ENCODE measurements around the gene PRRG2. TPM values are rescaled to one million over a fixed set of nuclear protein-coding genes. Genes with fewer than 3 reads are reported as not detected.

PRRG2 gene
- total and polyA plus RNA-seq, 7 donors = 0.71 to 18.9 (median 12.7) TPM; not detected in 3

DNA sequence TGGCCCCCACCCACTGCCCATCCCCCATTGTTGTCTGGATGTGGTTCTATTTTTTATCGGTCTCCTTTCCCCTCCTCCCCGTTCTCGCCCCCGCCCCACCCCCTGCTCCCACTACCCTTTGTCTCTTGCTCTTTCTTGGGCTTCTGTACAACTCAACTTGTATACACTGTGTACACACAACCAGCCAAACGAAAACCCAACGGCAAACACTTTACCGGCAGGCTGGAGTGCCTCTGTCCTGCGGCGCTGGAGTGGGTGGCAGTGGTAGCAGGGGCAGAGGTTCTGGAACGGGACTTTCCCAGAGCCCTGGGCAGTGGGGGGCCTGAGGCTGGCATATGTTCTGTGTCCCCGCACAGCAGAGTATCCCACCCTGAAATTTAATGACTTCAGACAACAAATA lies 45.1 kb downstream of the PRRG2 start:
- Histone ChIP-seq H3K9me3 (no peaks in the 10 kb centered on the region), H3K4me3 (no peak overlapping the region), H3K27me3 (no peaks in the 10 kb centered on the region), H3K36me3 (peaks cover 11 to 38% (median 28%) of the 10 kb centered on the region in 4 donors), H3K27ac (no peak overlapping the region), H3K4me1 (peaks cover 0 to 13% (median 9%) of the 10 kb centered on the region in 4 donors)
- no peak for DNase-seq
- TF ChIP-seq, protein P1, sequence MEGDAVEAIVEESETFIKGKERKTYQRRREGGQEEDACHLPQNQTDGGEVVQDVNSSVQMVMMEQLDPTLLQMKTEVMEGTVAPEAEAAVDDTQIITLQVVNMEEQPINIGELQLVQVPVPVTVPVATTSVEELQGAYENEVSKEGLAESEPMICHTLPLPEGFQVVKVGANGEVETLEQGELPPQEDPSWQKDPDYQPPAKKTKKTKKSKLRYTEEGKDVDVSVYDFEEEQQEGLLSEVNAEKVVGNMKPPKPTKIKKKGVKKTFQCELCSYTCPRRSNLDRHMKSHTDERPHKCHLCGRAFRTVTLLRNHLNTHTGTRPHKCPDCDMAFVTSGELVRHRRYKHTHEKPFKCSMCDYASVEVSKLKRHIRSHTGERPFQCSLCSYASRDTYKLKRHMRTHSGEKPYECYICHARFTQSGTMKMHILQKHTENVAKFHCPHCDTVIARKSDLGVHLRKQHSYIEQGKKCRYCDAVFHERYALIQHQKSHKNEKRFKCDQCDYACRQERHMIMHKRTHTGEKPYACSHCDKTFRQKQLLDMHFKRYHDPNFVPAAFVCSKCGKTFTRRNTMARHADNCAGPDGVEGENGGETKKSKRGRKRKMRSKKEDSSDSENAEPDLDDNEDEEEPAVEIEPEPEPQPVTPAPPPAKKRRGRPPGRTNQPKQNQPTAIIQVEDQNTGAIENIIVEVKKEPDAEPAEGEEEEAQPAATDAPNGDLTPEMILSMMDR (IDR thresholded peaks at IDR 0.05) = no peak
- TF ChIP-seq EP300 (IDR thresholded peaks at IDR 0.05) (no peak), POLR2A (IDR thresholded peaks at IDR 0.05) (no peak), POLR2AphosphoS5 (IDR thresholded peaks at IDR 0.05) (no peak)
- intact Hi-C loops (cut with DNase I) = no loop called here
- WGBS, 2 donors = 88 to 91% methylated on average over 11 of the region's 11 CpGs

DNA sequence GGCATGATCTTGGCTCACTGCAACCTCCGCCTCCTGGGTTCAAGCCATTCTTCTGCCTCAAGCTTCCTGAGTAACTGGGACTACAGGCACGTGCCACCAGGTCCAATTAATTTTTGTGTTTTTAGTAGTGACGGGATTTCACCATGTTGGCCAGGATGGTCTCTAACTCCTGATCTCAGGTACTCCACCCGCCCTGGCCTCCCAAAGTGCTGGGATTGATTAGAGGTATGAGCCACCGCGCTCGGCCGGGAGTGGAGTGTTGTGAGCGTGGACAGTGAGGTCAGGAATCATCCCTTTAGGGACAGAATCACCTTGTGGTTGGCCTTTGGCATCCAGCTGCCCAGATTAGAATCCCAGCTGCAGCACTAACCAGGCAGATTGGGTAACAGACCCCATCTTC lies 48.5 kb downstream of the PRRG2 start:
- peak overlapping the region in 1 of 4 donors; percentile 4 for H3K27ac ChIP-seq
- no peak for DNase-seq
- TF ChIP-seq POLR2A (IDR thresholded peaks at IDR 0.05) = no peak
- TF ChIP-seq, protein P1 (IDR thresholded peaks at IDR 0.05) = no peak
- no peak for TF ChIP-seq POLR2AphosphoS5 (IDR thresholded peaks at IDR 0.05)
- TF ChIP-seq EP300 (IDR thresholded peaks at IDR 0.05) = no peak
- no peak overlapping the region for H3K4me3 ChIP-seq
- H3K27me3 ChIP-seq = no peaks in the 10 kb centered on the region
- WGBS, 2 donors = 92 to 95% methylated on average over 9 of the region's 9 CpGs
- intact Hi-C loops (cut with DNase I) = no loop called here
- peaks cover 5 to 31% (median 16%) of the 10 kb centered on the region in 4 donors for H3K36me3 ChIP-seq
- peaks cover 0 to 17% (median 14%) of the 10 kb centered on the region in 4 donors for H3K4me1 ChIP-seq
- H3K9me3 ChIP-seq = no peaks in the 10 kb centered on the region

DNA sequence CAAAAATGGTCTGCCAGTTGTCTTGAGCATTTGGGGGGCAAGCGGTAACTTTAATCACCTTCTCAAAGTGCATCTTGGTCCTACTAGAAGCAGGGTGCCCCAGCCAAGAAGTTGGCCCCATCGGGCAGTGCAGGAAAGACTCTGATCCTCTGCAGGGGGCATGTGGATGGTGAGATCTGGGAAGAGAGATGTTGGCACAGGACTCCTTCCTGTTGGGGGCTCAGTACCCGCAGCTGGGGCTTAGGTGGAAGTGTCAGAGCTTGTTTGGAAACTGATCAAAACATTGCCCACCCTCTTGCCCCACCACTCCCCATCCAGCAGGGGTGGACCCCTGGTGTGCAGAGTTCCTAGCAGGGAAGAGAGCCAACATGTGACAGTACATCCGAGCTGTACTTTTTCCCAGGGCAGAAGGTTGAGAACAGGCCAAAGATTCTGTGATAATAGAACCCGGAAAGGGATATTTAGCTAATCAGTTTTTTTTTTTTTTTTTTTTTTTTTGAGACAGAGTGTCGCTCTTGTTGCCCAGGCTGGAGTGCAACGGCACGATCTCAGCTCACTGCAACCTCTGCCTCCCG lies 50.0 kb downstream of the PRRG2 start:
- WGBS, 2 donors = 26 to 63% methylated on average over 9 of the region's 9 CpGs
- H3K36me3 ChIP-seq = peaks cover 0 to 32% (median 14%) of the 10 kb centered on the region in 4 donors
- no peaks in the 10 kb centered on the region for H3K27me3 ChIP-seq
- no peak for DNase-seq
- H3K4me1 ChIP-seq = peaks cover 0 to 21% (median 17%) of the 10 kb centered on the region in 4 donors
- peak overlapping the region in 3 of 4 donors; percentile 23 to 61 (median 54) for H3K27ac ChIP-seq
- no peaks in the 10 kb centered on the region for H3K9me3 ChIP-seq
- intact Hi-C loops (cut with DNase I) = no loop called here
- H3K4me3 ChIP-seq = no peak overlapping the region
- TF ChIP-seq POLR2AphosphoS5 (IDR thresholded peaks at IDR 0.05) (peak in 1 of 4 donors; percentile 13), EP300 (IDR thresholded peaks at IDR 0.05) (no peak)

DNA sequence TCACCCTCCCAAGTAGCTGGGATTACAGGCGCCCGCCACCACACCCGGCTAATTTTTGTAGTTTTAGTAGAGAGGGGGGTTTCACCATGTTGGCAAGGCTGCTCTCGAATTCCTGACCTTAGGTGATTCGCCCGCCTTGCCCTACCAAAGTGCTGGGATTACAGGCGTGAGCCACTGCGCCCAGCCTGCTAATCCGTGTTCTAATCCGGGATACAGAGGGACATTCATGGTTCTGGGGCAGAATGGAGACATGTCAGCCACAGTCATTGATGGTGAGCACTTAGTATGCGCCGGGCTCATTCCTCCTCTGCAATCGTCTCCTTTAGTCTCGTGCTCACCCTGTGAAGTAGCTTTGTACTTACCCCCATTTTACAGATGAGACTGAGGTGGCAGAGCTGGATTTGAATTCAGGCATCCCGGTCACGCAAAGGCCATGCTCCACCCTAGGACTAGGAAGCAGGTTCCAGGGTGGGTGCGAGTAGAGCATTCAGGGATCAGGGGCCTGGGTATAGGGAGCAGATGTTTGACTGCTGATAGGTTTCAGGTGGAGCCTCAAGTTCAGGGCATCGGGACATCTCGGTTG lies 50.6 kb downstream of the PRRG2 start:
- DNase-seq = no peak
- Histone ChIP-seq H3K36me3 (peaks cover 0 to 32% (median 14%) of the 10 kb centered on the region in 4 donors), H3K27me3 (no peaks in the 10 kb centered on the region), H3K9me3 (no peaks in the 10 kb centered on the region), H3K4me3 (no peak overlapping the region), H3K27ac (peak overlapping the region in 1 of 4 donors; percentile 54), H3K4me1 (peaks cover 0 to 27% (median 21%) of the 10 kb centered on the region in 4 donors)
- WGBS, 2 donors = 83 to 91% methylated on average over 19 of the region's 19 CpGs
- no peak for TF ChIP-seq EP300 (IDR thresholded peaks at IDR 0.05)
- TF ChIP-seq POLR2AphosphoS5 (IDR thresholded peaks at IDR 0.05) = peak in 2 of 4 donors; percentile 14 to 36
- no peak for TF ChIP-seq POLR2A (IDR thresholded peaks at IDR 0.05)
- TF ChIP-seq, protein P1 (IDR thresholded peaks at IDR 0.05) = no peak
- intact Hi-C loops (cut with DNase I) = no loop called here

DNA sequence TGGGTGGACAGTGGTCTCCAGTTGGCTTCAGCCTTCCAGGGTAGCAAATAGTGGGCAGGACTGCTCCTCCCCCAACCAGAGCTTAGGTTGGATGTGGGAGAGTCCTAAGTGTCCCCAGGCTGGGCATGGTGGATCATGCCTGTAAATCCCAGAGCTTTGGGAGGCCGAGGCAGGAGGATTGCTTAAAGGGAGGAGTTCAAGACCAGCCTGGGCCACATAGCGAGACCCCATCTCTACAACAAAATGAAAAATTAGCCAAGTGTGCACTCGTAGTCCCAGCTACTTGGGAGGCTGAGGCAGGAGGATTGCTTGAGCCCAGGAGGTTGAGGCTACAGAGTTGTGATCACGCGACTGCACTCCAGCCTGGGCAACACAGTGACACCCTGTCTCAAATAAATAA lies 51.5 kb downstream of the PRRG2 start:
- H3K9me3 ChIP-seq = no peaks in the 10 kb centered on the region
- intact Hi-C loops (cut with DNase I) = no loop called here
- TF ChIP-seq POLR2AphosphoS5 (IDR thresholded peaks at IDR 0.05) = peak in 1 of 4 donors; percentile 2
- TF ChIP-seq POLR2A (IDR thresholded peaks at IDR 0.05) = no peak
- TF ChIP-seq, protein P1 (IDR thresholded peaks at IDR 0.05) = no peak
- TF ChIP-seq EP300 (IDR thresholded peaks at IDR 0.05) = no peak
- peaks cover 0 to 27% (median 11%) of the 10 kb centered on the region in 4 donors for H3K36me3 ChIP-seq
- DNase-seq = no peak
- H3K27me3 ChIP-seq = no peaks in the 10 kb centered on the region
- no peak overlapping the region for H3K4me3 ChIP-seq
- H3K27ac ChIP-seq = no peak overlapping the region
- H3K4me1 ChIP-seq = peaks cover 0 to 34% (median 28%) of the 10 kb centered on the region in 4 donors
- WGBS, 2 donors = 90 to 93% methylated on average over 5 of the region's 5 CpGs

Data from sigmoid colon (tissue), 7 donors.